ENCODE data around the gene SLC6A9.

DNA sequence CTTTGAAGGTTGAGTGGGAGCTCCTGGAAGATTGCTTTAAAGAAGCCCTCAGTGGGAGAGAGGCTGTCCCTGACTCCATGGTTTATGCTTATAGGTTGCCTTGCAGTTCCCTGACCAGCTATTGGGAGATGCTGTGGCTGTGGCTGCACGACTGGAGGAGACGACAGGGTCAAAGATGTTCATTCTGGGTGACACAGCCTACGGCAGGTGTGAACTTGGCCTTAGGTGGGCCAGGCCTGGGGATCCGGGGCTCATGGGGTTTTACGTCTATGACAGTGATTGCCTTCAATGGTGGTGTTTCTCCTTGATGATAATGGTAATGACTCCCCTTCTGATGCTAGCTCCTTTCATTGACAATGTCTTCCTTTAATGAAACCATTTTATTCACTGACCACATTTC is 60.8 kb downstream of the SLC6A9 start:
- TF ChIP-seq, protein P1, sequence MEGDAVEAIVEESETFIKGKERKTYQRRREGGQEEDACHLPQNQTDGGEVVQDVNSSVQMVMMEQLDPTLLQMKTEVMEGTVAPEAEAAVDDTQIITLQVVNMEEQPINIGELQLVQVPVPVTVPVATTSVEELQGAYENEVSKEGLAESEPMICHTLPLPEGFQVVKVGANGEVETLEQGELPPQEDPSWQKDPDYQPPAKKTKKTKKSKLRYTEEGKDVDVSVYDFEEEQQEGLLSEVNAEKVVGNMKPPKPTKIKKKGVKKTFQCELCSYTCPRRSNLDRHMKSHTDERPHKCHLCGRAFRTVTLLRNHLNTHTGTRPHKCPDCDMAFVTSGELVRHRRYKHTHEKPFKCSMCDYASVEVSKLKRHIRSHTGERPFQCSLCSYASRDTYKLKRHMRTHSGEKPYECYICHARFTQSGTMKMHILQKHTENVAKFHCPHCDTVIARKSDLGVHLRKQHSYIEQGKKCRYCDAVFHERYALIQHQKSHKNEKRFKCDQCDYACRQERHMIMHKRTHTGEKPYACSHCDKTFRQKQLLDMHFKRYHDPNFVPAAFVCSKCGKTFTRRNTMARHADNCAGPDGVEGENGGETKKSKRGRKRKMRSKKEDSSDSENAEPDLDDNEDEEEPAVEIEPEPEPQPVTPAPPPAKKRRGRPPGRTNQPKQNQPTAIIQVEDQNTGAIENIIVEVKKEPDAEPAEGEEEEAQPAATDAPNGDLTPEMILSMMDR (conservative IDR thresholded peaks at IDR 0.05; ENCODE audit: low read length): no peak
- TF ChIP-seq EZH2phosphoT487 (IDR thresholded peaks at IDR 0.05; ENCODE audit: borderline replicate concordance, low read depth, low read length): no peak
